ENCODE results near the gene PLCH2.

Gene PLCH2

GRCh38 chr1:2460203-2460602 is 15.9 kb upstream of the PLCH2 start:
- Histone ChIP-seq H2AFZ (ENCODE audit: low read length) (no peak overlapping the region), H3K27ac (ENCODE audit: low read depth, low read length, poor library complexity, severe bottlenecking) (no peak overlapping the region), H3K4me3 (ENCODE audit: low read depth, low read length, poor library complexity, severe bottlenecking) (no peak overlapping the region), H3K27me3 (ENCODE audit: insufficient read depth, low read length) (peaks cover 3% of the 10 kb centered on the region; the same call in 1 of the 2 replicates), H4K20me1 (ENCODE audit: insufficient read depth, low read length) (no peaks in the 10 kb centered on the region), H3K9me2 (ENCODE audit: low read depth, low read length) (no peaks in the 10 kb centered on the region), H3K79me2 (ENCODE audit: insufficient read depth, low read length) (no peaks in the 10 kb centered on the region), H3F3A (ENCODE audit: insufficient read depth, low read length) (no peaks in the 10 kb centered on the region), H3K9ac (ENCODE audit: low read length) (no peak overlapping the region), H3K4me1 (ENCODE audit: insufficient read depth, low read length, severe bottlenecking) (no peaks in the 10 kb centered on the region), H3K4me2 (ENCODE audit: low read length) (no peak overlapping the region), H3K9me3 (ENCODE audit: low read length) (no peaks in the 10 kb centered on the region), H3K36me3 (ENCODE audit: insufficient read depth, low read length) (no peaks in the 10 kb centered on the region)
- TF ChIP-seq CTCF (IDR thresholded peaks at IDR 0.05; ENCODE audit: low read length), result no peak
- TF ChIP-seq EZH2 (IDR thresholded peaks at IDR 0.05; ENCODE audit: borderline replicate concordance, low read length), result no peak

GRCh38 chr1:2460996-2461751 is 14.9 kb upstream of the PLCH2 start:
- Histone ChIP-seq H3K4me2 (ENCODE audit: low read length) (no peak overlapping the region), H3K4me3 (ENCODE audit: low read depth, low read length, poor library complexity, severe bottlenecking) (no peak overlapping the region), H4K20me1 (ENCODE audit: insufficient read depth, low read length) (no peaks in the 10 kb centered on the region), H3K27ac (ENCODE audit: low read depth, low read length, poor library complexity, severe bottlenecking) (no peak overlapping the region), H3K36me3 (ENCODE audit: insufficient read depth, low read length) (no peaks in the 10 kb centered on the region), H3K9ac (ENCODE audit: low read length) (no peak overlapping the region), H3K79me2 (ENCODE audit: insufficient read depth, low read length) (no peaks in the 10 kb centered on the region), H3K9me3 (ENCODE audit: low read length) (no peaks in the 10 kb centered on the region), H3K4me1 (ENCODE audit: insufficient read depth, low read length, severe bottlenecking) (no peaks in the 10 kb centered on the region), H3K9me2 (ENCODE audit: low read depth, low read length) (no peaks in the 10 kb centered on the region), H3K27me3 (ENCODE audit: insufficient read depth, low read length) (peaks cover 3% of the 10 kb centered on the region; the same call in 1 of the 2 replicates), H2AFZ (ENCODE audit: low read length) (no peak overlapping the region), H3F3A (ENCODE audit: insufficient read depth, low read length) (no peaks in the 10 kb centered on the region)
- TF ChIP-seq EZH2 (IDR thresholded peaks at IDR 0.05; ENCODE audit: borderline replicate concordance, low read length) (no peak), CTCF (IDR thresholded peaks at IDR 0.05; ENCODE audit: low read length) (no peak)

- Histone ChIP-seq H3K27me3 (ENCODE audit: insufficient read depth, low read length) (peaks cover 1% of the 10 kb centered on the region; the same call in 1 of the 2 replicates), H3K36me3 (ENCODE audit: insufficient read depth, low read length) (no peaks in the 10 kb centered on the region), H3K4me1 (ENCODE audit: insufficient read depth, low read length, severe bottlenecking) (no peaks in the 10 kb centered on the region), H3K9me3 (ENCODE audit: low read length) (no peaks in the 10 kb centered on the region), H3K27ac (ENCODE audit: low read depth, low read length, poor library complexity, severe bottlenecking) (no peak overlapping the region), H3K4me3 (ENCODE audit: low read depth, low read length, poor library complexity, severe bottlenecking) (no peak overlapping the region), H2AFZ (ENCODE audit: low read length) (no peak overlapping the region), H3F3A (ENCODE audit: insufficient read depth, low read length) (no peaks in the 10 kb centered on the region), H3K4me2 (ENCODE audit: low read length) (no peak overlapping the region), H4K20me1 (ENCODE audit: insufficient read depth, low read length) (no peaks in the 10 kb centered on the region), H3K79me2 (ENCODE audit: insufficient read depth, low read length) (no peaks in the 10 kb centered on the region), H3K9ac (ENCODE audit: low read length) (no peak overlapping the region), H3K9me2 (ENCODE audit: low read depth, low read length) (no peaks in the 10 kb centered on the region)
- no peak for TF ChIP-seq EZH2 (IDR thresholded peaks at IDR 0.05; ENCODE audit: borderline replicate concordance, low read length)
- no peak for TF ChIP-seq CTCF (IDR thresholded peaks at IDR 0.05; ENCODE audit: low read length)
These were observed 13.3 kb upstream of the PLCH2 start for GRCh38 chr1:2462819-2463218.
